ENCODE results near the gene RAB1B. TPM values are rescaled to one million over a fixed set of nuclear protein-coding genes. Genes with fewer than 3 reads are reported as not detected.

RAB1B gene
- total RNA-seq, 1 donor from 2014 or later = 159 TPM

DNA sequence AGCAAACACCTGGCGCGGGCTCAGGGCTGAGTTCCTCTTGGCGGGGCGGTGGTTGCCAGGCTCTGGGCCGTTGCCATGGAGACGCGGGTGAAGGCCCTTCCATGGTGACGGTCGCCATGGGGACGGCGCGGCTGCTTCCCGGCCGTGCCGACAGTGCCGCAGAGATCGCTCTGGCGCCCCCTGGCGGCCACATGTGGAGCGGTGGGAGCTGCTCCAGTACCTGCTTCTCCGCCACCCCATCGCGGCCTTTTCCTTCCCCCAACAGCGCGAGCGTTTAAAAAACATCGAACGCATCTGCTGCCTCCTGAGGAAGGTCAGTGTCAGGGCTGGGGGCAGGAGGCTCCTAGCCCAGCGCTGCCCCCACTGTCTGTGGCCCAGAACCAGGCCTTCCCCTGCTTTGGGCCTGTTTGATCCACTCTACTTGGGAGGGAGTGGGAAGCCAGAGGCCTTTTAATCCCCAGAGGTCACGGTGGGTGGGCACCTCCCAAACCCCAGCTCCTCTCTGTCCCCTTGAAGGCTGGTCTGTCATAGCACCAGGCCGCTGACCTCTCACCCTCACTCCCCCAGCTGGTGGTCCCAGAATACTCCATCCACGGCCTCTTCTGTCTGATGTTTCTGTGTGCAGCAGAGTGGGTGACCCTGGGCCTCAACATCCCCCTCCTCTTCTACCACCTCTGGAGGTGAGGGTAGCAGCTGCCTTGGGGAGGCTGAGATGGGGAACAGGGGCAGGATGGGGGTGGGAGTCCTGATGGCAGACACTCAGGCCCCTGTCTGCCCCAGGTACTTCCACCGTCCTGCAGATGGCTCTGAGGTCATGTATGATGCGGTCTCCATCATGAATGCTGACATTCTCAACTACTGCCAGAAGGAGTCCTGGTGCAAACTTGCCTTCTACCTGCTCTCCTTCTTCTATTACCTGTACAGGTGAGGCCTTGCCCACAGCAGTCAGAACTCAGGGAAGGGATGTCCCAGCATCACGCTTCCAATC lies 14.3 kb downstream of the RAB1B start:
- intact Hi-C loops (cut with micrococcal nuclease) = loop anchor here (1.0 to 10.0 kb wide), 3 partner anchors 14 to 568 kb away; partner anchors contain the start of genes KAT5 and RAB1B

DNA sequence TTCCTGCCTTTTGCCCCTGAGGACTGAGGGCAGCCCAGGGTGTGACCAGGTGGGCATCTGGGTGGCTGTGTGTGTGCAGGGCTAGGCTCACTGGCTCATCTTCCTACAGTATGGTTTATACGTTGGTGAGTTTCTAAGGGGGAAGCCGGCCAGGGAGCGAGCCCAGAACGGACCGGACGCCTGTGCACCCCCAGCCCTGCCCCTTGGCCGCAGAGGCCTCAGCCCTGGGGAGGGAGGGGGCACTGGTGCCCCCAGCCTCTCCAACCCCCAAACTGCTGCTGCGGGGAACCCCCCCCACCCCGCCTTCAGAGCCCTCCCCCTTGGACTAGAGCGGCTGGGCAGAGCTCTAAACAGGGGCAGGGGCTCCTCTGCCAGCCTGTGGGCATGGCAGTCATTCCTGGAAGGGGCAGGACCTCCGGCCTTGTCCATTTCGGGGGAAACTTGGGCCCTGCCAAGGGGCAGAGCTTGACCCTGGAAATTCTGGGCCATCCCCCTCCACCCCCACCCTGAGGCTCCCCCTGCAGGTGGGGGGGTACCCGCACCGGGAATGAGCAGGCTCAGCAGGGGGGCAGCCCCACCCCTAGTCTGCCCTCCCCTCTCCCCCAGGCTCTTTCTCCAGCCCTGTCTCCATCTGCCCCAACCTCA lies 15.1 kb downstream of the RAB1B start:
- intact Hi-C loops (cut with micrococcal nuclease) = loop anchor here (10.0 kb wide), 1 partner anchor 569 kb away; the partner anchor contains the start of gene KAT5

DNA sequence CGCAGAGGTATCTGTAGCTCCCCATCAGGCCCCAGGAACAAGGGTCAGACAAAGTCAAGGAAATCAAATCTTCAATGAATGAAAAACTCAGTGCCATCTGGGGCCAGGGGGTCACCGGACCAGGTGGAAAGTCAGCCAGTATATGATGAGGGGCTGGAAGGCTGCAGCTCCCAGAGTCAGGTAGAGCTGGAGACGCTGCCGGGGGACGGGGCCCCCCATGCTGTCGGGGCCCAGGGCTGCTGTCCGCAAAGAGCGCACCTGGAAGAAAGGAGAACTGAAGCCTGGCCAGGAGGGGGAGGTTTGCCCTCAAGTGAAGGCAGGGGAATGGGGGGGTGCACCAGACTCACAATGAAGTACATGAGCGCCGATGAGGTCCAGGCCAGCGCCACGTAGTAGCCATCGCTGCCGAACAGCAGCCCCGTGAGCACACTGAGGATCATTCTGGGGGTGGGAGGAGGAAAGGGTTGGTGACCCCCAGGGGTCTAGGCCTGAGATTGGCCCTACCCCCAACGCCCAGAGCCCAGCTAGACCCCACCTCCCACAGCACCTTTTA lies 16.2 kb downstream of the RAB1B start:
- intact Hi-C loops (cut with micrococcal nuclease) = loop anchor here (10.0 kb wide), 1 partner anchor 570 kb away; the partner anchor contains the start of gene KAT5

DNA sequence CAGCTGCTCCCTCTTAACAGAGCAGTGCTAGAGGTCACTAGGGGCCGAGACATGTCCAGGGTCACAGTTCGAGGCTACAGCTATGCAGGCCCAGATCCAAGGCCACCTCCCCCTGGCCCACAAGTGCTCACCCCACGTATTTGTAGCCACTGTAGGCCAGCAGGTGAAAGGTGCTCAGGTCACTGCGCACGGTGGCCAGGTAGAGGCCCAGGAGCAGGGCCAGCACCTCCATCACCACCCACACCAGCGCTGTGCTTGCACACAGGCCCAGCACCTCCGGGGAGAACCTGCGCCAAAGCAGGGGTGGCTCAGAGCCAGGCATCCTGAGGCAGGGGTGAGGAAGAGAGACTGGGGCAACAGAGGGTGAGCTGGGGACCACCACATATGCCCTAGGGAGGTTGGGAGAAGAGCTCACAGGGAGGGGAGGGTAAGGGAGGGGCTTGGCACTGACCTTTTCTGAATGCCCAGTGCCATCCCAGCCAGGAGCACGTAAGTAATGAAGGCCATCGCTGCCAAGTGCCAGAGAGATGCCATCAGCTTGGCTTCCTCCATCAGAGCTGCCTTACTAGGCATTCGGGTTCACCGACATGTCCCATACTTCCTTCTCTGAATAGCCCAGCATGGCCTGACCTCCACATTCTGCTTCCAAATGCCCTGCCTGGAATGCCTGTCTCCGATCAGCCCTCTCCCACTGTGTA lies 17.0 kb downstream of the RAB1B start:
- intact Hi-C loops (cut with micrococcal nuclease) = loop anchor here (10.0 kb wide), 1 partner anchor 571 kb away; the partner anchor contains the start of gene KAT5

DNA sequence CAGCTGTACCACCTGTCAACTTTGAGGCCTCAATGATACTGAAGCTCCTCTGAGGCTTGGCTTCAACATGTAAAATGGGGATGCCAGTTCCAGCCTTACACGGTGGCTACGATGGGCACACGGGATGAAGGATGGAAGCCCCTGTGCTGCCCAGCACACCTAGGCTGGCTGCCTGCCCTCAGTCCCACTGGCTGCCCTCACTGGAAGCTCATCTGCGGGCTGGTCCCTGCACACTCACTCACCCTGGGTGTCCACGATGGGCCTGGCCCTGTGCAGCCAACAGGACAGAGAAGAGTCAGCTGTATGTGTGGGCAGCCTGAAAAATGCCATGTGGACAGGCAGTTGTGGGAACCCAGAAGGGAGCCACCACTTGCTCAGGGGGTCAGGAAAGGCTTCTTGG lies 18.3 kb downstream of the RAB1B start:
- intact Hi-C loops (cut with micrococcal nuclease) = loop anchor here (10.0 kb wide), 1 partner anchor 572 kb away; the partner anchor contains the start of gene KAT5

DNA sequence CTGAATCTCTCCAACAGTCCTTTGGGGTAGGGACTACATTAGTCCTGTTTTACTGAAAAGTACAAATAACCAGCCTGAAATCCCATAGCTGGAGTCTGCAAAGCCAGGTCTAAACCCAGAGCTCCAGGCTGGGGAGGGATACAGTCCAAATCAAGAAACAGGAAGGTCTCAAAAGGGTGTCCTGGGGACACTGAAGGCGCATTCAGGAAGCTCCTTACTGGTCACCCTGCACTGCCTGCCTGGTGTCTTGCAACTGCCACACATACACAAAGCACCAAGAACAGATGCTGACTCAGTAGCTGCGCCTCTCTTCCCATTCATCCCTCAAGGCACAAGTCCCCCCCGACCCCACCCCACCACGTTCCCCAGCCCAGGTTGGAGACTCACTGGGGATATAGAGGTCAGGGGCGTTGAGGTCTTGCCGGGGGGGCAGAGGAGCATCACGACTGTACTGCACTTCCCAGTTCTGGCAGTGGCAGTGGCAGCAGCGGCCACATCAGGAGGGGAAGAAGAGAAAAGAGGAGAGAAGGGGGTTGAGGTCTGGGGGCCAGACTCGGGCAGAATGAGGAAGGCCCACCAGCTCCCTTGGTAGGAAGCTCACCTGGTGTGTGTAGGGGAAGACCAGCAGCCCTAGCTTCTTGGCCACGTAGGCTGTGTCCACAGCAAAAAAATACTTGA lies 18.9 kb downstream of the RAB1B start:
- intact Hi-C loops (cut with micrococcal nuclease) = loop anchor here (10.0 kb wide), 1 partner anchor 573 kb away; the partner anchor contains the start of gene KAT5

DNA sequence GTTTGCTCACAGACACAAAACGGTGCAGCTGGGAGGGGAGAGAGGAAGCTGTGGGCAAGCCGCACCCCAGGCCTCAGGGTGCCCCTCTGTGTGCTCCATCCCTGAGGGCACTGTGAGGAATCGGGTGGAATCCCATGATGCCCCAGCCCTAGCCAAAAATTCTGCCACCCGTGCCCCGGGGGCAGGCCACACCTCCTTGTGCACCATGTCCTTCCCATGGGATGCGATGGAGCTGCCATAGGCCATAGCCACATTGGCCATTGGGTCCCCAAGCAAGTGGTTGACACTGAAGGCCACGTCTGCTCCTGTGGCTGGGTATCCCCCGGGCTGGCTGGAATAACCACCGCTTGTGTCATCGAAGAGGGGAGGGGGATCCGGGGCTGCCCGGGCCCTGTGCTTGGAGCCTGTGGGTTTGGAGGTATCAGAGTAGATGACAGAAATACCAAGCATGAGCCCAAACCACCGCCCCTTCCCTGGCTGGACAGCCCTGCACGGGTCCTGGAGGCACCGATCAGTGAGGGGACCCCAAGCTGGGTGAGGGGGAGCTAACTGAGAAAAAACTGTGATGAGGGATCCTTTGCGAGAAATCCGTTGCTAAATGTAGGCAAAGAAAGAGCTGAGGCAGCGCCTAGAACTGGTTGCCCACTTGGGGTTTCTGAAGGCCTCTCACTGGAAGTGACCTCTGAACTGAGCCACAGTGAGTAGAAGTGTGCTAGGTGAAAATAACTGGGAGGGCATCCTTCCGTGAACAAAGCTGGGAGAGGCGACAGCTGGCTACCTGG lies 19.6 kb downstream of the RAB1B start:
- intact Hi-C loops (cut with micrococcal nuclease) = loop anchor here (2.0 to 10.0 kb wide), 2 partner anchors 57 to 573 kb away; partner anchors contain the start of genes BRMS1 and KAT5

DNA sequence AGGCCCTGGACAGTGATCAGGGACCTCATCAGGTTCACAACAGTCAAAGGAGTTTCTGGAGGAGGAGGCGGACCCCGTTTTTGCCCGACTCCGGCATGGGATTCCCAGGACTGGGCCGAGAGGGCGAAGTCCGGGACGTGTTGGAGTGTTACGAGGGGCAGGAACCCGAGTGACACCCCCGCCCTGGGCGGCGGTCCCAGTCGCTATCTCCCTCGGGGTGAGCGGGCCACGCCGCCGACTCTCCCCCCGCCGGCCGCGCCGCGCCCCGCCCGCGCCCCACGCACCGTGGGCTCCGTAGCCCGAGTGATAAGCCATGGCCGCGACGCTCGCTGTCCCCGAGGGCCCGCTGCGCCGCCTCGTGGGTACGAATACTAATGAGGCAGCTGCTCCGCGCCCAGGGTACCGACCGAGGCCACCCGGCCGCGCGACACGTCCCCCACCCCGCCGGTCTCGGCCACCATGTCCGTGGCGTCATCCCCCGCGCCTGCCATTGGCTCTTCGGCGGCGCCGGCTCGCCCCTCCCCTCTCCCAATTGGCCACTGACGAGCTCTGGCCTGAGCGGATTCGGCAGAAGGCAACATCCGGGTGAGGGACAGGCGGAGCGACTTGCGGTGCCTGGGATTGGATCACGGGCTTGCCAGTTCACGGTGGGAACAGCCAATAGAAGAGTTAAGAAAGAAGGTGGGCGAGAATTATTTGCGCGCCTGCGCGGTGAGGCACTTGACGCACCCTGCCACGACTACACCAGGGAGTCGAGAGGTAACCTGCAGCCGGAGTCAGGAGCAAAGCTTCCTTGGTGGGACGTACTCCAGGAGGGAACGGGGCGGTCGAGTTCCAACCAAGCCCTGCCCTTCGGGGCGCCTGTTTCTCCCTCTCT lies 20.5 kb downstream of the RAB1B start, which contains the start of gene YIF1A:
YIF1A (minus strand) TSS at position 473 of the 877 bp plus-strand sequence; CDS start at position 315, 158 bp downstream.
- intact Hi-C loops (cut with micrococcal nuclease) = loop anchor here (1.0 to 10.0 kb wide), 4 partner anchors 21 to 574 kb away; partner anchors contain the start of genes BRMS1, KAT5 and RAB1B

DNA sequence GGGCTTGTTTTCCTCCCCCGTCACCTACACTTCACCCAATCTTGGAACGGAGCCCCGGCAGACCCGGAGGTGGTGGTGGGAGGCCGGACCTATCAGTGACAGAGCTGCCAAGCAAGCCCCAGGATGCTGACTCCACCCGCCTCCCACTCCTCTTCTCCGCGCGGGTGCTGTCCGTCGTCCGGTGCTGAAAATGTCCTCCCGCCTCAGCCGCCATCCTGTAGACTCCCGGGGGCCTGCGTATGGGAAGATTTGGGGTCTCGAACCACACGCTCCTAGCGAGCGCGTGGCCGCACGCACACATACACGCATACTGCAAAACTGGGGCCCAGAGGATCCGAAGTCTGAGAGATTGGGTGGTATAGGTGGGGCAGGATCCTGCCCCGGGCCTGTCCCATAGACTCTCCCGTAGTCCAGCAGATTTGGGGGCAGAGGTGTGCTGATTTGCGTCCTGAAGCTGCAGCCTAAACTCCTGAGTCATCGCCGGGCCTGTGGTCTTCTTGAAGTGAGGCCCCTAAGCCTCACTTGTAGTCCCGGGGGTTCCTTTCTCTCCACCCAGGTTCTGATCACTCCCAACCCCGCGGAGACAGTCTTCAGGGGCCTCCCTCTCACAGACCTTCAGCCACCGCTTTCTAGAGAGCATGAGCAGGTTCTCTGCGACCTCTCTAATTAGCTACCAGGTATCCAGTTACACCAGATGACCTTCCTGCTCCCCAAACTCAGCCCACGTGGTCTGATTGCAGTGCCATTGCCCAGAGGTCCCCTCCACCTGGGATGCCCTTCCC lies 21.3 kb downstream of the RAB1B start:
- intact Hi-C loops (cut with micrococcal nuclease) = loop anchor here (1.0 to 10.0 kb wide), 4 partner anchors 21 to 575 kb away; partner anchors contain the start of genes BRMS1, KAT5 and RAB1B

DNA sequence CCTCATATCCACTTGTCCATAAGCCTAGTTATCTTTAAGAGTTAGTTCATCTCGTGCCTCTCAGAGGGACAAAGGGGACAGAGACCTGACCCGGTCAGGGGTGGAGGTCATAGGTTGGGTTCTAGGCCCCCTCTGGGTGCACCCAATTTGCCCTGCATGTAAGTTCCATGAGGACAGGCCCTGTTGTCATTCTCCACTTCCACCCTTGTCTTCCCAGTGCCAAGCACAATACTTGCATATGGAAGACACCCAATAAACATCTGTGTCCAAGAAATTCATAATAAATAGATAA lies 21.8 kb downstream of the RAB1B start:
- intact Hi-C loops (cut with micrococcal nuclease) = no loop called here

DNA sequence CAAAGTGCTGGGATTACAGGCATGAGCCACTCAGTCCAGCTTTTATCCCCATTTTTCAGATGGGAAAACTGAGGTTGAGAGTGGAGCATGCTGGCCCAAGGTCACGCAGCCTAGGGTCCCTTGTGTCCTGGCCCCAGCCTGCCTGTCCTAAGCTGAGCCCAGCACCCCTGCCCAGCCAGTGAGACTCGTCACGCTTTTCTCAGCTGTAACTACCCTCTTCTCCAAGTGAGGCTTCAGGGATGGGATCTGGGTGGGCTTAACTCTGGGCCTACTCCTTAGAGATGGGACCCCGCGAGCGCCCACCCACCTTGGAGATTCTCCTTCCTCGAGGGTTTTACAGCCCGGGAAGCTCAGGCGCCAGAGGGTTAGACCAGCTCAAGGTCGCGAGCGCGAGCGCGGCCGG lies 22.9 kb downstream of the RAB1B start:
- intact Hi-C loops (cut with micrococcal nuclease) = no loop called here

DNA sequence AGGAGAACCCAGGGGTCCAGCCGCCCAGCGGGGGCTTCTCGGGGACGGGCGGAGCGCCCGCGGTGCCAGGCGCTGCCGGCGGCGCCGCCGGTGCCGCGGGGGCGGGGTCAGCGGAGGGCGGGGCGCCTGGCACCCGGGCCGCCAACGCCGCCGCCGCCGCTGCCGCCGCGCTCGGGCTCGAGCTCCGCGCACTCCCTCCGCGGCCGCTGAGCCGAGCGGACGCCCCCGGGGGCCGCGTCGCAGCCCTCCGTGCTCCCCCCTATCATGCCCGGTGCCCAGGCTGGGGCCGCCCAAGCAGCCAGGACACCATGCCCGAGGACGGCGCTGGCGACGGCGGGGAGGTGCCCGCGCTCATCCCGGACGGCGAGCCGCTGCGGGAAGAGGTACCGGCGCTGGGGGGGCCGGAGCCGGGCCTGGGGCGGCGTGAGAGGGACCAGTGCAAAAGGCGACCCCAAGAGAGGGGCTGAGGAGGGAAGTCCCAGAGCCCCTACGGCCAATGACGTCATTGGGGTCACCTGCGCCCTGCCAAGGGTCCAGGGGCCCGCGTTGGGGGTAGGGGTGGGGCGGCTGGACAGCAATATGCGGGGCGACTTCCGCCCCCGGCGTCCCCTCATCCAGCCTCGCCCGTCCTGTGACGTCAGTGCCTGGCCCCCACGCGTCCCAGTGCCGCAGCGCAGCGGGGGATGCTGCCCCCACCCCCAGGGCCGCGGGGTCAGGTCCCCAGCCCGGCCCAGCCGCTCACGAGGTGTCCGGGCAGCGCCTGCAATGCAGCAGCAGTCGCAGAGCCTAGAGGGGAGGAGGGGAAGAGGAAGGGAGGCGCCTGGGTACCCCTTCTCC lies 23.5 kb downstream of the RAB1B start, which contains the start of gene TMEM151A:
TMEM151A (plus strand) TSS at position 189 of the 837 bp plus-strand sequence; CDS start at position 309, 120 bp downstream.
- intact Hi-C loops (cut with micrococcal nuclease) = no loop called here

DNA sequence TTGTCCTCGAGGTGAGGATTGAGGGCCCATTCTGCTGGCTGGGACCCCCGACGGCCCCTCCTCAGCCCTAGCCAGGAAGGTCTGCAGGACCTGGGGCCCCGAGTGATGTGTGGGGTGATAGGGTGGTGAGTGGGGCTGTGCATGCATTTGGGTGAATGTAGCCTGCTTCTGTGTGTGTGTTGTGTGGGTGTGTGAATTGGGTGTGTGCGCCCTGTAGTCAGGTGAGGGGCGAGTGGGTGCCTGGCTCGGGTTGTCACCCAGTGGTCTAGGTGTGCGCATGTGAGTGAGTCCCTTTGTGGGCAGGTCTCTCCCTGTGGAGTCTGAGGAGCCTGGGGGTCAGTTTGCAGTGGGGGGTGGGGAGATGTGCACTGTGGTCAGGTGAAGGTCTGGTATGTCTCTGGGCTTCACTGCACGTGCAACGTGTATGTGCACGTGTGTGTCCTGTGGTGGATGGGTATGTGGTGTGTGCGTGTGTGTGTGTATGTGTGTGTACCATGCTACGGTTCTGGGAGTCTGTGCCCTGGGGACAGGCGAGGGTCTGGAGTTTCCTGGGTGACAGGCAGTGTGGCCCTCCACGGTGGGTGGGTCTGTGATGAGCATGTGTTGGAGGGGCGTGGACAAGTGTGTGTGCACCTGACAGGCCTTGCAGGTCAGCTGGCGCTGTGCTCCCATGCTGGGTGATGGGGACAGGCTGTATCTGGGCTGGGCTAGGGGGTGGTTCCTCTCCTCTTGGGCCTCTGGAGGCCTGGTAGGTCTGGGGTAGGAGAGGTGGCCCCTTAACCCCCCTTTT lies 24.3 kb downstream of the RAB1B start:
- intact Hi-C loops (cut with micrococcal nuclease) = no loop called here

DNA sequence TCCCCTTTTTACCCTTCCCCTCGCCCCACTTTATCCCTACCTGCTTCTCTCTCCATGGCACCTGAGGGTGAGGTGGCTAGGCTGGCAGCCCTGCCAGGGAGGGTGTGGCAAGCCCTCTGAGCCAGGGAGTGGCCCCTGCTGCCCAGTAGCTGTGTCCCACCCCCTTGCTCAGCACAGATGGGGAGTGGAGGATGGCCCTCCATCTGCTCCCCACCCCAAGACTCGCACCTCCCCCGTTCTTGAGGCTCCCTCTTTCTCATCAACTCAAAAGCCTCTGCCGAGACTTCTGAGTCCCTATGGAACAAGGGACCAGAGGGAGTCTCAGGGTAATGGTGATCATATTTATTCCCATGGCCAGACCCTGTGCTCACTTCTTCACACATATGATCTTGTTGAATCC lies 24.9 kb downstream of the RAB1B start:
- intact Hi-C loops (cut with micrococcal nuclease) = no loop called here

DNA sequence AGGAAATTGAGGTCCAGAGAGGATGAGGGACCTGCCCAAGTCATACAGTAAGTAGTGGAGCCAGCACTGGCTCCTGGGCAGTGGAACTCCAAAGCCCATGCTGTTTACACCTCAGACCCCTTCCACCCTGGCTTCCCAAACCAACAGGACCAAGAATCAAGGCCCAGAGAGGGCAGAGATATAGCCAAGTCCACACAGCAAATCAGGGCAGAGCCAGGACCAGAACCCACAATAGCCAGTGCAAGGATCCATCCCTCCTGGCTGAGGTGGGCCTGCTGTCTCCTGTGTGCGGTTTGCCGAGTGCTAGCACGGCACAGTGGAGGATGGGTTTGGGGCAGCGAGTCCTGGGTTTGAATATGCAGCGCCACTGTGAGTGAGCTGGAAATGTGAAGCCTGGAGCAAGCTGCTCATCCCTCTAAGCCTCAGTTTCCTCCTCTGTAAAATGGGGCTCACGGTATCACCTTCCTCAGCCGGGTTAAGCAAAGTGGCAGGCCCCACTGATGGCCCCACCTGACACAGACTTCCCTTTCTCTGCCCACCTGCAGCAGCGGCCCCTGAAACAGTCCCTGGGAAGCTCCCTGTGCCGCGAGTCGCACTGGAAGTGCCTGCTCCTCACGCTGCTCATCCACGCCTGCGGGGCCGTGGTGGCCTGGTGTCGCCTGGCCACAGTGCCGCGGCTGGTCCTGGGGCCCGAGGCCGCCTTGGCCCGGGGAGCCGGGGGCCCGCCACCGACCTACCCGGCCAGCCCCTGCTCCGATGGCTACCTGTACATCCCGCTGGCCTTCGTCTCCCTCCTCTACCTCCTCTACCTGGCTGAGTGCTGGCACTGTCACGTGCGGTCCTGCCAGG lies 25.6 kb downstream of the RAB1B start:
- intact Hi-C loops (cut with micrococcal nuclease) = no loop called here

All from T-helper 2 cell treated with Interferon-gamma antibody and Interleukin-4, amounts not matched to agents 100 ng/mL and 5 ng/mL, for 36 hours (primary cell).